HepG2 (cell line): ENCODE data around the gene PTPRD. TPM values are rescaled to one million over a fixed set of nuclear protein-coding genes. Genes with fewer than 3 reads are reported as not detected.

Source experiments
- ATAC-seq: fragments of 200-7000 bp; cut with Tn5 transposase; 3 replicates; pipeline ENCODE4 v1.9.1; 2020; ENCODE audit warnings: mild to moderate bottlenecking, moderate library complexity
- BruUV-seq: library from RNA; stranded (reverse); fragments of 400-500 nt; replicated peaks from 2 replicates; lab custom pipeline; 2021; lab: Mats Ljungman, UMichigan
- CTCF ChIA-PET: fragments of 300-600 bp; formaldehyde crosslinking; extraction: SDS; loops from one replicate; lab custom pipeline; 2021; ENCODE audit warnings: low total read pairs, inconsistent platforms, low intra/inter-chr PET ratio; lab: Yijun Ruan, JAX
- POLR2A ChIA-PET: fragments of 350-600 bp; sonication (Branson Sonifier 250); formaldehyde crosslinking; loops from one replicate; lab custom pipeline; 2020; ENCODE audit warnings: antibody characterized with exemption, inconsistent platforms; lab: Yijun Ruan, JAX
- DNase-seq: peaks from one replicate; pipeline ENCODE4 v3.0.0-alpha.2; 2015; ENCODE audit warnings: low spot score
- FAIRE-seq: peaks from 3 replicates; lab custom pipeline; 2011; peaks lifted over from hg19 to GRCh38; lab: Jason Lieb, UNC
- H2AFZ ChIP-seq: one replicate; pipeline ENCODE4 v1.6.1; 2011; ENCODE audit warnings: low read length, inconsistent platforms
- H3K27ac ChIP-seq: fragments of 300-600 bp; 3 replicates; pipeline ENCODE4 v1.8.0; 2011; ENCODE audit warnings: mixed run types, mild to moderate bottlenecking, mixed read lengths, low read length, inconsistent platforms; ENCODE audit not compliant: insufficient read depth; ENCODE audit errors: extremely low read length
- H3K27me3 ChIP-seq, 2 experiments: fragments of 200-600 bp in 1 of 2; 2 replicates in 1 of 2; 3 replicates in 1 of 2; pipeline versions ENCODE4 v1.6.0 to v1.8.0; 2011; ENCODE audit warnings: low read length in 2 of 2, mild to moderate bottlenecking in 2 of 2, moderate library complexity in 2 of 2, inconsistent platforms in 1 of 2; ENCODE audit not compliant: insufficient read depth in 2 of 2, control insufficient read depth in 1 of 2
- H3K36me3 ChIP-seq, 2 experiments: fragments of 200-600 bp in 1 of 2; replicated peaks in 1 of 2; 2 replicates in 1 of 2; 3 replicates in 1 of 2; pipeline versions ENCODE4 v1.5.1 to v1.8.0; 2011; ENCODE audit warnings: low read length in 2 of 2, inconsistent platforms in 1 of 2; ENCODE audit not compliant: insufficient read depth in 2 of 2, control insufficient read depth in 1 of 2
- H3K4me1 ChIP-seq: 2 replicates; pipeline ENCODE4 v1.5.1; 2012; ENCODE audit warnings: low read length, inconsistent platforms; ENCODE audit not compliant: insufficient read depth
- H3K4me2 ChIP-seq: 2 replicates; pipeline ENCODE4 v1.6.0; 2011; ENCODE audit warnings: low read depth, low read length, inconsistent platforms
- H3K4me3 ChIP-seq, 3 experiments: fragments of 200-600 bp in 1 of 3; sonication (generic), shearing (Covaris generic) in 1 of 3; replicated peaks in 1 of 3; 2 replicates each; pipeline ENCODE4 v1.5.1; 2011 to 2016; ENCODE audit warnings: low read length in 3 of 3, inconsistent platforms in 2 of 3, low read depth in 2 of 3, mild to moderate bottlenecking in 2 of 3, control low read depth in 1 of 3, mixed read lengths in 1 of 3; ENCODE audit not compliant: insufficient read depth in 1 of 3
- H3K79me2 ChIP-seq: one replicate; pipeline ENCODE4 v1.6.1; 2011; ENCODE audit warnings: low read length, inconsistent platforms; ENCODE audit not compliant: insufficient read depth
- H3K9ac ChIP-seq: 2 replicates; pipeline ENCODE4 v1.6.0; 2011; ENCODE audit warnings: mild to moderate bottlenecking, low read depth, low read length, inconsistent platforms; ENCODE audit not compliant: insufficient read depth
- H3K9me3 ChIP-seq: 2 replicates; pipeline ENCODE4 v1.5.1; 2012; ENCODE audit warnings: mild to moderate bottlenecking, low read length
- H4K20me1 ChIP-seq: 2 replicates; pipeline ENCODE4 v1.6.0; 2011; ENCODE audit warnings: inconsistent platforms, mild to moderate bottlenecking, low read length, moderate library complexity; ENCODE audit not compliant: insufficient read depth
- CREM ChIP-seq, 2 experiments: sonication (generic) in 1 of 2; formaldehyde crosslinking in 1 of 2; IDR thresholded peaks; 2 replicates each; pipeline versions ENCODE4 v1.4.0 to v1.6.1; 2016 to 2020; ENCODE audit warnings: antibody characterized with exemption in 1 of 2, mild to moderate bottlenecking in 1 of 2, missing genetic modification reagents in 1 of 2
- GPN1 ChIP-seq: sonication (generic); formaldehyde crosslinking; IDR thresholded peaks from 2 replicates; pipeline ENCODE4 v1.5.1; 2020; ENCODE audit warnings: missing genetic modification reagents, borderline replicate concordance
- HMGA1 ChIP-seq: sonication (generic); formaldehyde crosslinking; conservative IDR thresholded peaks from 2 replicates; pipeline ENCODE4 v1.4.0; 2020; ENCODE audit warnings: missing genetic modification reagents
- JARID2 ChIP-seq: sonication (generic); formaldehyde crosslinking; IDR thresholded peaks from 2 replicates; pipeline ENCODE4 v1.8.1; 2023; ENCODE audit warnings: missing genetic modification reagents, inconsistent platforms; ENCODE audit not compliant: insufficient replicate concordance
- KLF11 ChIP-seq: IDR thresholded peaks from 2 replicates; pipeline ENCODE4 v1.6.1; 2016; ENCODE audit warnings: missing compliant biosample characterization
- KMT2A ChIP-seq: sonication (generic); formaldehyde crosslinking; IDR thresholded peaks from 2 replicates; pipeline ENCODE4 v1.4.0; 2020; ENCODE audit warnings: missing genetic modification reagents
- RFXAP ChIP-seq: sonication (generic); formaldehyde crosslinking; IDR thresholded peaks from 2 replicates; pipeline ENCODE4 v1.4.0; 2020; ENCODE audit warnings: missing genetic modification reagents, borderline replicate concordance
- SNAI1 ChIP-seq: sonication (generic); formaldehyde crosslinking; IDR thresholded peaks from 2 replicates; pipeline ENCODE4 v1.5.0; 2020; ENCODE audit warnings: mild to moderate bottlenecking, missing genetic modification reagents, borderline replicate concordance
- ZBTB7B ChIP-seq: sonication (generic); formaldehyde crosslinking; IDR thresholded peaks from 2 replicates; pipeline ENCODE4 v1.4.0; 2020; ENCODE audit warnings: missing genetic modification reagents
- ZNF644 ChIP-seq: IDR thresholded peaks from 2 replicates; pipeline ENCODE4 v1.6.1; 2016; ENCODE audit warnings: low read depth
- ZNF776 ChIP-seq: sonication (generic); formaldehyde crosslinking; IDR thresholded peaks from 2 replicates; pipeline ENCODE4 v1.4.0; 2020; ENCODE audit warnings: mild to moderate bottlenecking, missing genetic modification reagents
- ZNF83 ChIP-seq: sonication (generic); formaldehyde crosslinking; IDR thresholded peaks from 2 replicates; pipeline ENCODE4 v1.4.0; 2020; ENCODE audit warnings: missing genetic modification reagents, mild to moderate bottlenecking, borderline replicate concordance
- WGBS: methylation state at CpG from one replicate; pipeline ENCODE4 v1.1.6; 2017; ENCODE audit warnings: low lambda C conversion rate; 5-methylcytosine and 5-hydroxymethylcytosine counted together
- in situ Hi-C: cut with HindIII; loops from 2 replicates; pipeline ENCODE4 v1.10.0; 2017; ENCODE audit warnings: low pct_unique_long_range_greater_than_20kb; ENCODE audit not compliant: extremely low pct_ligation_motif_present
- intact Hi-C: fragments of 100-400 bp; cut with micrococcal nuclease; formaldehyde crosslinking; loops from one replicate; pipeline ENCODE4 v1.10.0; 2022; ENCODE audit not compliant: unreplicated experiment
- polyA plus RNA-seq, 8 experiments: library from polyadenylated mRNA; depleted of rRNA in 3 of 8; stranded (reverse) in 7 of 8; unstranded in 1 of 8; fragments of >200 nt; fragmentation: Illumina TruSeq in 4 of 8; extraction: Trizol in 4 of 8; gene quantifications; 2 replicates each; pipeline versions ENCODE4 v1.2.1 to v1.2.3, GENCODE V29; 2011 to 2016; ENCODE audit warnings: low read depth in 4 of 8, missing spikeins in 1 of 8, mixed read lengths in 1 of 8; ENCODE audit not compliant: insufficient read depth in 1 of 8
- total RNA-seq, 5 experiments: library from RNA; depleted of rRNA; stranded (reverse); fragments of >200 nt; fragmentation: Illumina TruSeq; extraction: Trizol; gene quantifications; 2 replicates each; pipeline ENCODE4 v1.2.3, GENCODE V29; 2016; ENCODE audit warnings: low read depth in 1 of 5
- TF ChIP-seq, protein P1 (sequence below): sonication (generic); formaldehyde crosslinking; IDR thresholded peaks from 2 replicates; pipeline ENCODE4 v1.4.0; 2020; ENCODE audit warnings: missing genetic modification reagents
- TF ChIP-seq, protein P2 (sequence below): sonication (generic); formaldehyde crosslinking; IDR thresholded peaks from 2 replicates; pipeline ENCODE4 v1.5.0; 2020; ENCODE audit warnings: mild to moderate bottlenecking, missing genetic modification reagents
- TF ChIP-seq, protein P3 (sequence below): IDR thresholded peaks from 2 replicates; pipeline ENCODE4 v1.6.1; 2016; ENCODE audit warnings: mild to moderate bottlenecking, missing biosample characterization, missing genetic modification reagents
- TF ChIP-seq, protein P4 (sequence below): sonication (generic); formaldehyde crosslinking; conservative IDR thresholded peaks from 2 replicates; pipeline ENCODE4 v1.4.0; 2020; ENCODE audit warnings: missing genetic modification reagents
- TF ChIP-seq, protein P5 (sequence below): sonication (generic); formaldehyde crosslinking; IDR thresholded peaks from 2 replicates; pipeline ENCODE4 v1.8.1; 2023; ENCODE audit warnings: mild to moderate bottlenecking, missing genetic modification reagents, borderline replicate concordance

Gene PTPRD
- total and polyA plus RNA-seq, 2 of the 13 experiments (the other 11 are each of a cell fraction or from before 2014, with no cell fraction given) = 0.05 TPM; not detected in 1

DNA sequence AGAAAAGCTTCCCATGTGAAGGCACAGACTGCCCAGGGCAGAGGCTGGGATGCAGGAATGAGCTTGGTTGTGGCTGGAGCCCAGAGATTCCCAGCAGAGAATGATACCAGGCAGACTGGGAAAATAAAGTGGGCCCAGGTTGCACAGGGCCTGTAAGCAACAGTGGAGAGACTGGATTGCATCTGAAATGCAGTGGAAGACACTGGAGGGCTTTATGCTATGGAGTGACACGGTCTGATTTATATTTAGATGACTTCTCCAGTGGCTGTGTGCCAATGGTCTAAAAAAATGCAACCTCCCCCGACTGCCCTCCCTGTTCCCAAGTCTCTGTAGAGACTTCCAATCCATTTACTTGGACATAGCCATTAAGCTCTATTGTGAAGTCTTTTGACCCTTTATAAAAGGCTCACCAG, 1862.2 kb downstream of the PTPRD start:
- Histone ChIP-seq H3K4me3 (no peak overlapping the region), H3K4me1 (no peaks in the 10 kb centered on the region), H3K9ac (no peak overlapping the region), H3K79me2 (no peaks in the 10 kb centered on the region), H3K27me3 (no peaks in the 10 kb centered on the region), H3K27ac (no peak overlapping the region), H4K20me1 (no peaks in the 10 kb centered on the region), H3K9me3 (no peaks in the 10 kb centered on the region), H3K36me3 (no peaks in the 10 kb centered on the region), H2AFZ (no peak overlapping the region), H3K4me2 (no peak overlapping the region)
- BruUV-seq = no TSS peak
- no peak for FAIRE-seq
- CTCF ChIA-PET = no interaction called here
- no peak for DNase-seq
- whole genome bisulfite sequencing = 6% methylated on average over 2 of the region's 2 CpGs
- in situ Hi-C loops (no loop called here), intact Hi-C loops (no loop called here)
- POLR2A ChIA-PET = no interaction called here
- ATAC-seq = no peak
- no peak for TF ChIP-seq GPN1
- TF ChIP-seq, protein P1, sequence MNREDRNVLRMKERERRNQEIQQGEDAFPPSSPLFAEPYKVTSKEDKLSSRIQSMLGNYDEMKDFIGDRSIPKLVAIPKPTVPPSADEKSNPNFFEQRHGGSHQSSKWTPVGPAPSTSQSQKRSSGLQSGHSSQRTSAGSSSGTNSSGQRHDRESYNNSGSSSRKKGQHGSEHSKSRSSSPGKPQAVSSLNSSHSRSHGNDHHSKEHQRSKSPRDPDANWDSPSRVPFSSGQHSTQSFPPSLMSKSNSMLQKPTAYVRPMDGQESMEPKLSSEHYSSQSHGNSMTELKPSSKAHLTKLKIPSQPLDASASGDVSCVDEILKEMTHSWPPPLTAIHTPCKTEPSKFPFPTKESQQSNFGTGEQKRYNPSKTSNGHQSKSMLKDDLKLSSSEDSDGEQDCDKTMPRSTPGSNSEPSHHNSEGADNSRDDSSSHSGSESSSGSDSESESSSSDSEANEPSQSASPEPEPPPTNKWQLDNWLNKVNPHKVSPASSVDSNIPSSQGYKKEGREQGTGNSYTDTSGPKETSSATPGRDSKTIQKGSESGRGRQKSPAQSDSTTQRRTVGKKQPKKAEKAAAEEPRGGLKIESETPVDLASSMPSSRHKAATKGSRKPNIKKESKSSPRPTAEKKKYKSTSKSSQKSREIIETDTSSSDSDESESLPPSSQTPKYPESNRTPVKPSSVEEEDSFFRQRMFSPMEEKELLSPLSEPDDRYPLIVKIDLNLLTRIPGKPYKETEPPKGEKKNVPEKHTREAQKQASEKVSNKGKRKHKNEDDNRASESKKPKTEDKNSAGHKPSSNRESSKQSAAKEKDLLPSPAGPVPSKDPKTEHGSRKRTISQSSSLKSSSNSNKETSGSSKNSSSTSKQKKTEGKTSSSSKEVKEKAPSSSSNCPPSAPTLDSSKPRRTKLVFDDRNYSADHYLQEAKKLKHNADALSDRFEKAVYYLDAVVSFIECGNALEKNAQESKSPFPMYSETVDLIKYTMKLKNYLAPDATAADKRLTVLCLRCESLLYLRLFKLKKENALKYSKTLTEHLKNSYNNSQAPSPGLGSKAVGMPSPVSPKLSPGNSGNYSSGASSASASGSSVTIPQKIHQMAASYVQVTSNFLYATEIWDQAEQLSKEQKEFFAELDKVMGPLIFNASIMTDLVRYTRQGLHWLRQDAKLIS (CRISPR knock-in tag) = no peak
- TF ChIP-seq ZNF83 (CRISPR knock-in tag) = no peak
- TF ChIP-seq, protein P2, sequence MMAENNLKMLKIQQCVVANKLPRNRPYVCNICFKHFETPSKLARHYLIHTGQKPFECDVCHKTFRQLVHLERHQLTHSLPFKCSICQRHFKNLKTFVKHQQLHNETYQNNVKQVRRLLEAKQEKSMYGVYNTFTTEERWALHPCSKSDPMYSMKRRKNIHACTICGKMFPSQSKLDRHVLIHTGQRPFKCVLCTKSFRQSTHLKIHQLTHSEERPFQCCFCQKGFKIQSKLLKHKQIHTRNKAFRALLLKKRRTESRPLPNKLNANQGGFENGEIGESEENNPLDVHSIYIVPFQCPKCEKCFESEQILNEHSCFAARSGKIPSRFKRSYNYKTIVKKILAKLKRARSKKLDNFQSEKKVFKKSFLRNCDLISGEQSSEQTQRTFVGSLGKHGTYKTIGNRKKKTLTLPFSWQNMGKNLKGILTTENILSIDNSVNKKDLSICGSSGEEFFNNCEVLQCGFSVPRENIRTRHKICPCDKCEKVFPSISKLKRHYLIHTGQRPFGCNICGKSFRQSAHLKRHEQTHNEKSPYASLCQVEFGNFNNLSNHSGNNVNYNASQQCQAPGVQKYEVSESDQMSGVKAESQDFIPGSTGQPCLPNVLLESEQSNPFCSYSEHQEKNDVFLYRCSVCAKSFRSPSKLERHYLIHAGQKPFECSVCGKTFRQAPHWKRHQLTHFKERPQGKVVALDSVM = no peak
- TF ChIP-seq, protein P3, sequence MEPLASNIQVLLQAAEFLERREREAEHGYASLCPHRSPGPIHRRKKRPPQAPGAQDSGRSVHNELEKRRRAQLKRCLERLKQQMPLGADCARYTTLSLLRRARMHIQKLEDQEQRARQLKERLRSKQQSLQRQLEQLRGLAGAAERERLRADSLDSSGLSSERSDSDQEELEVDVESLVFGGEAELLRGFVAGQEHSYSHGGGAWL = no peak
- TF ChIP-seq ZBTB7B (CRISPR knock-in tag) = no peak
- no peak for TF ChIP-seq SNAI1 (CRISPR knock-in tag)
- TF ChIP-seq, protein P4, sequence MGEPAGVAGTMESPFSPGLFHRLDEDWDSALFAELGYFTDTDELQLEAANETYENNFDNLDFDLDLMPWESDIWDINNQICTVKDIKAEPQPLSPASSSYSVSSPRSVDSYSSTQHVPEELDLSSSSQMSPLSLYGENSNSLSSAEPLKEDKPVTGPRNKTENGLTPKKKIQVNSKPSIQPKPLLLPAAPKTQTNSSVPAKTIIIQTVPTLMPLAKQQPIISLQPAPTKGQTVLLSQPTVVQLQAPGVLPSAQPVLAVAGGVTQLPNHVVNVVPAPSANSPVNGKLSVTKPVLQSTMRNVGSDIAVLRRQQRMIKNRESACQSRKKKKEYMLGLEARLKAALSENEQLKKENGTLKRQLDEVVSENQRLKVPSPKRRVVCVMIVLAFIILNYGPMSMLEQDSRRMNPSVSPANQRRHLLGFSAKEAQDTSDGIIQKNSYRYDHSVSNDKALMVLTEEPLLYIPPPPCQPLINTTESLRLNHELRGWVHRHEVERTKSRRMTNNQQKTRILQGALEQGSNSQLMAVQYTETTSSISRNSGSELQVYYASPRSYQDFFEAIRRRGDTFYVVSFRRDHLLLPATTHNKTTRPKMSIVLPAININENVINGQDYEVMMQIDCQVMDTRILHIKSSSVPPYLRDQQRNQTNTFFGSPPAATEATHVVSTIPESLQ = no peak
- TF ChIP-seq ZNF644 (CRISPR knock-in tag) = no peak
- TF ChIP-seq KMT2A (CRISPR knock-in tag) = no peak
- no peak for TF ChIP-seq JARID2 (CRISPR knock-in tag)
- TF ChIP-seq HMGA1 (CRISPR knock-in tag) = no peak
- TF ChIP-seq, protein P5, sequence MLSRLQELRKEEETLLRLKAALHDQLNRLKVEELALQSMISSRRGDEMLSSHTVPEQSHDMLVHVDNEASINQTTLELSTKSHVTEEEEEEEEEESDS (CRISPR knock-in tag) = no peak
- TF ChIP-seq KLF11 = no peak
- no peak for TF ChIP-seq CREM (IDR thresholded peaks at IDR 0.05)
- no peak for TF ChIP-seq CREM (CRISPR knock-in tag; IDR thresholded peaks at IDR 0.05)
- no peak for TF ChIP-seq ZNF776 (CRISPR knock-in tag)
- no peak for TF ChIP-seq RFXAP
